CD4-positive, alpha-beta T cell treated with Interleukin-17A for 1 hour (primary cell): Measurements from ENCODE around the gene SH2D1B.
"Not testable (repeated sequence)": the region's sequence is repeated elsewhere in the genome, so short reads cannot be mapped to it uniquely, and the experiment has no call there.

ENCODE experiments used
- DNase-seq: peaks from one replicate; pipeline ENCODE4 v3.0.0-alpha.2; 2020

SH2D1B gene

DNA sequence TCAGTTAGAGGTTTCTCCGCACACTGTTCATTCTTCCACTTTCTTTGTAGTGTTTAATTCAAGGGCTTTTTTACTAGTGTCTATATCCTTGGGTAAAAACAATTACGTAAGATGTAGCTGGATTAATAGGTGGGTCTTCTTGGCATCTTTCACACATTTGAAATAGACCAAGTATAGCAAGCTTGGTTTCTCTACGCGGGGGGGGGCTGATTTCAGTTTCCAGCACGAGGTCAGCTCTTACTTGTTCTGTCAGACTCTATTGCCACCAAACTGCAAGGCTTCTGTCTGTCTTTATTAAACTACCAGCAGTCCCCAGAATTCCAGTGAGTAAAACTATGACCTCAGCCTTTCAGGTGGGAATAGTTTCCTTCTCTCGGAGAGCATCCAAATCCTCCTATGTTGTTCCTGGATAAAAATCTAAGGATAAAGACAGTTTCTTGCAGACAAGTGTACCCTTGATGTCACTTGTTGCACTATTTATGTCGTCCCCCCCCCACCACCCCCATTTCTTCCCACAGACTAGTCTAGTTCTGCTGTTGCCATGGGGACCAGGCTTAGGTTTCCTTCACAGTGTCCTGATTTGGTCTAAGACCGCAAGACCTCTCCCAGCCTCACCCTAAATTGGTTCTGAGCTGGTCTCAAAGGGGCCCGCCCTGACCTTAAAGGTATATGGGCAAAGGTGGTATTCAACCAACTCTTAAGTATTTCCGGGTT, 52.3 kb downstream of the SH2D1B start:
- no peak for DNase-seq

DNA sequence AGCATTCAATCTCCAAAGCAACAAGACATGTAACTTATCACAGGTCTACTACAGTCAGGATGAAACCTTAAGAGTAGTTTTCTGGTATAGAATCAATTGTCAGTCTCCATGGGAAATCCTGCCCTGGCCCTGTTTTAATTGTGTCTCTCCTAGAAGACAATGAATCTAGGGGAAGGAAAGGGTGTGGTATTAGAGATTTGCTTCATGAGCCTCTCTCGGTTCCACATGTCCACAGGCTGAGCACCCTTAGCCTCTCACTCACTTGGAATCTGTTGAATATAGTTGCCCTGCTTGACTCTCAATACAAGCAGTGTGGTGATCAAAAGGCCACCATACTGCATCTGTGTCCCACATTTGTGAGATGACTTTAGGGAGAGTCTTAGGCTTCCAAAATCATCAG, 53.0 kb downstream of the SH2D1B start:
- no peak for DNase-seq

DNA sequence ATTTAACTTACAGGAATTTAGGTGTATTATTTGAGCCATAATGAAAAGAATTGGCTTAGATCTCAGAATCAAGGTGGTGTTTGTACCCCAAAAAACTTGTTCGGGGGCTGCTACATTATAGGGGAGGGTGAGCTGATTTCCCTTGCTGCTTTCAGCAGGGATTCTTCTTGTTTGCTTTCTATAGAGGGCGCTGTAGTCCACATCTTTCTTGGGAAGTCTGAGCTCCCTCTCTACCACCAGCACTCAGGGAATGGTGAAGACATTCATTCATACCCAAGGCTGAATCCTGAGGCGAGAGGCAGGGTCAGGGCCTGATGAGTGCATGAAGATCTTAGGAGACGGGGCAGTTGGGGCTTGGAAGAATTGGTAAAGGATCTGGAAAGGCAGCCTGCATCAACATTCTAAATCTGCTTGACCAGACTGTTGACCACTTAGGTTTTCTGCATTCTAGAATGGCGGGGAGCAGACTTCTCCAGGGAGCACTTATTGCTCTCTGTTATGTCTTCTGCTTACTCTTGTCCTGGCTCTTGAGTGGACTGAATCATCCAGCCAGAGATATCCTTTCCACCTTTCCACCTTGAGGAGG, 54.2 kb downstream of the SH2D1B start:
- peak; percentile 15 for DNase-seq

DNA sequence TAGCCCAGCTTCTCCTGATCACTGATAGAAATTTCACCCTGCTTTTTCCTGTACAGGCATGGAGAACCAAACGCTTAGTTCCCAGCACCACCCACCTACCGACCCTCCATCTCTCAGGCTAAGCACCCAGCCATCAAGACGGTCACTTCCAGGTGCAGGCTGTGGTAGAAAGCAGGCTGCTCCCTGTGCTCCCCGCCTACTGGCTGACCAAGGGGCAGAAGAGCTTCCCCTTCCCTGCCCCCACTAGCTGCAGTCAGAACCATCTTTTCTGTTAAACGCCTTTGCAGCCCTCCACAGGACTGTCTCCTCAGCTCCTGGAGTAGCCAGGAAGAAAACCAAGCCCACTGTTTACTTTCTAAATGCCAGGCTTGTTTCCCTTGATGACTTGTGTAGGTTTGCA, 58.2 kb downstream of the SH2D1B start:
- DNase-seq: no peak

DNA sequence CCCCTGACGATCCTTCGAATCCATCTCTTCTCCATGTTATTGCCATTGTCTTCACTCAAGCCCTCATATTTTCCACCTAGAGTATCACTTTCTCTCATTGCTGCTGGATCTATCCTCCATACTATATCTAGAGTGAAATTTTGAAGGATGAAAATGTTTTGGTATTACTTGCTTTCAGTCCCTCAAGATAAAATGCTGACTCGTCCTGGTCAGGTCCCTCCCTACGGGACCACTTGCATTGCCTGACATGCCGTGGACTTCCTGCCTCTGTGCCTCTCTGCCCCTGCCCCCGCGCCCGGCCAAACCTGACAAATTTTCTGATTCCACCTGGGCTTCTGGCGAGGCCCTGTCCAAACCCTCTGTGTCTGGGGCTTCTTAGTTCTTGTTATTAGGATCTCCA, 58.9 kb downstream of the SH2D1B start:
- DNase-seq: no peak

DNA sequence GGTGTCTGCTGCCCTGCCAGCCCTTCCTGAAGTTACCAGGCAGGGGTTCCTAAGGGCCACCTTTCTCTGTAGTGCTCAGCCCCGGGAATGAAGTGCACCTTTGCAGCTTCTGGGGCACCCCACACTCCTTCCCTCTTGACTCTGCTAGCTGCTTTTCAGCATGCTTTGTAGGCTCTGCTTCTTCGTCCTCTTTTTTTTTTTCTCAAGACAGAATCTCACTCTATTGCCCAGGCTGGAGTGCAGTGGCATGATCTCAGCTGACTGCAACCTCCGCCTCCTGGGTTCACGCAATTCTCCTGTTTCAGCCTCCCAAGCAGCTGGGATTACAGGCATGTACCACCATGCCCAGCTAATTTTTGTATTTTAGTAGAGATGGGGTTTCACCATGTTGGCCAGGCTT, 60.1 kb downstream of the SH2D1B start:
- DNase-seq: not testable (repeated sequence)

DNA sequence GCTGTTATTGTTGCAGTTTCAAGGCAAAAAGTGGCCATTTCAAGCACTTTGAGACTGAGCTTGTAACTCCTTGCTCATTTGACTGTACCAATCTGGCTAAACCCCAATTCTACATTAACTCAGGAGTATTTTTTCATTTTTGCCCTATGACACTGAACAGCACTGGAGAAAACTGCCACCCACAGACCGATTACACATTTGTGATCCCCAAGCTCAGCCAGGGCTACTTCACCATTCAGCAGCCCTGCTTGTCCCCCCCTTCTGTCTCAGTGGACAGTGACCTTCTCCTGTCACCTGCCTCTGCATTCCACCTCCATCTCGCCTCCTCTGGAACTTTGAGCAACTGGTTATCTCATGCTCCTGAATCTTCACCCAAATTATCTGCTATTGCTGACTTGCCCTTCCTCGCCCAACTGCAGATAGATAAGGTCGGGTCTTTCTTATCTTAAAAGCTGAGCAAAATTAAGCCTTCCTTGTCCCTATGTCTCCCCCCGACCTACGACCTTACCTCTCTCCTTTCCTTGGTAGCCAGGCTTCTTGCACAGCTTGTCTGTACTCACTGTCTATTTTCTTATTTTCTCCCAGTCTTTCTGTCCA, 60.6 kb downstream of the SH2D1B start:
- DNase-seq: no peak

DNA sequence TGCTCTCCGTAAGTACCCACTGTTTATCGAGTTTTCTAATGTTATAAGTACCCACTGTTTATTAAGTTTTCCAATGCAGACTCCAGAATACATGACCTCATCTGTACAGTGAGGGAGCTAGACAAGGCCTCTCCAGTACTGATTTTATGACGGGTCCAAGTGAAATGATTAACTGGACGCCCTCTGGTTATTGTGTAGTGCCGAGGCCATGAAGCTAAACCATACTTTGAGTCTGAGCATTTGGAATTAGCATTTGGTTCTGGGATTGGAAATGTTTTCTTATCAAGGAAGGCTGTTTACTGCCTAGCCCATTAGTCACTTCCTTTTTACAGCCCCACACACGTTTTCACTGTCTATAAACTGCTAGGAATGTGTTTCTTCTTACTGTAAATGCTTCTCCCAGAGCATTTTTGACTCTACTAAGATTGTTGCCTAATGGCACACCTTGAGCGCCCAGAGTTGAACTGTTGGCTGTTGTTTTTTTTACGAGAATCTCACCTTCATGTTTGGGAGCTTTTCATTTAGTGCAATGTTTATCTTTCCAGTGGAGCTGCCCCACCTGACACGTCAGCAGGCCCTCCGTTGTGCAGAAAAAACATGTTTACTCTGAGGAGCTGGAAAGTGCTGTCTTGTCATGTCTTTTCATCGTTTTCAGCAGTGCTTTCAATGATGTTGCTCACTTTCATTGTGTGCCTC, 62.2 kb downstream of the SH2D1B start:
- no peak for DNase-seq

DNA sequence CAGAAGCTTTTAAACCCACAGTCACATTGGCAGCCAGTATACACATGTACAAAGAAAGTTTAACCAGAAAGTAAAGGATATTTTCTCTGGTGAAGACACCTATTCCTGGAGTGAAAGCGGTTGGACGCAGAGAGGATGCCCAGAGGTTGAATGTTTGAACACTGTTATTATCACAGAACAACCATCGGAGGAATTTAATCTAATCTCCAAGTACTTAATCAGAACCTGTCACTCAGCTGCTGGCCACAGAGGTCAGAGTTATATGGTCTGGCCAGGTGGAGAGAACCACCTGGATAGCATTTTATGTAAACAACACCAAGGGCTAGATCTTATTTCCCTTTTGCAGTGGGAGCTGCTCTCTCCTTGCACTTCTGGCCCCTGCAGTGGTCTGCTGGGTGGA, 64.7 kb downstream of the SH2D1B start:
- no peak for DNase-seq
